ENCODE results near the gene NGEF.

NGEF gene

DNA sequence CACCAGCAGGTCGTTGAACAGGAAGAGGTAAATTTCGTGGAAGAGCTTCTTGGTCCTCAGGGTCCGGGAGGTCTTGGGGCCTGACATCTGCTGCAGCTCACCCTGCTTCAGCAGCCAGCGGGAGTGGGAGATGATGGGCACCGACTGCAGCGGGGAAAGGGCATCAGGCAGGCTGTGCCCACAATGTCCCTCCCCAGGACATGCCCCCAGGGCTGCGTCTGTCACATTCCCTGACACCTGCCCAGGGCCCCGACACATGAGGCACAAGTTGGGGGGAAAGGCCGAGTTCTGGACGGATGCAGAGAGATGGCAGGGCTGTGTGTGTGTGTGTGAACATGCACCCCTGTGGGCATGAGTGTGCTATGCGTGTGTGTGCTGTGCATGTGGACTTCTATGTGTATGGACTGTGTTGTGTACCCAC is 129.0 kb downstream of the NGEF start:
- DNase-seq (ENCODE audit: low read depth), result no peak

DNA sequence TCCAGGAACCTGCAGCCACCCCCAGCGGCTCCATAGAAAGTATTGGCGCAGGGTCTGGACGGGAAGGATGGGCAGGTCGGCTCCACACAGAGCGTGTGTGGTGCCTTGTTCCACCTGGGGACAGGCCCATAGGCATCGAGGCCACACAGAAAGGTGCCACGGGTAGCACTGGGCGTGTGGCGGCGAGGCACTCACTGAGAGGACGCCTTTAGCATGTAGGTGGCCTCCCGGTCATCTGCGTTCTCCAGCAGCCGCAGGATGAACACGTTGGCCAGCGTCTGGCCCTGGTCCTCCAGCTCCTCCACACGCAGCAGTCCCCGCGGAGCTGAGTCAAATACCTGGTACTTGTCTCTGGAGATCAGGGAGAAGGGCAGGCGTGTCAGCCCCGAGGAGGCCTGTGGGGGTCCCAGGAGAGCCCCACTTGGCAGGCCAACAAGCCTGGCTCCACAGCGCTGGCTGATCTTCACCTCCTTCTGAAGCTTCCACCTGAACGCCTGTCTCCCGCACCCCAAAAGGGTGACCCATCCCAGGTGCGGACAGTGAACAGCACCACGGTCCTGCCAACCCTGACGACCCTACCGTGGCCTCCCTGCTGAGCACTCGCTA is 129.8 kb downstream of the NGEF start:
- DNase-seq (ENCODE audit: low read depth), result no peak

DNA sequence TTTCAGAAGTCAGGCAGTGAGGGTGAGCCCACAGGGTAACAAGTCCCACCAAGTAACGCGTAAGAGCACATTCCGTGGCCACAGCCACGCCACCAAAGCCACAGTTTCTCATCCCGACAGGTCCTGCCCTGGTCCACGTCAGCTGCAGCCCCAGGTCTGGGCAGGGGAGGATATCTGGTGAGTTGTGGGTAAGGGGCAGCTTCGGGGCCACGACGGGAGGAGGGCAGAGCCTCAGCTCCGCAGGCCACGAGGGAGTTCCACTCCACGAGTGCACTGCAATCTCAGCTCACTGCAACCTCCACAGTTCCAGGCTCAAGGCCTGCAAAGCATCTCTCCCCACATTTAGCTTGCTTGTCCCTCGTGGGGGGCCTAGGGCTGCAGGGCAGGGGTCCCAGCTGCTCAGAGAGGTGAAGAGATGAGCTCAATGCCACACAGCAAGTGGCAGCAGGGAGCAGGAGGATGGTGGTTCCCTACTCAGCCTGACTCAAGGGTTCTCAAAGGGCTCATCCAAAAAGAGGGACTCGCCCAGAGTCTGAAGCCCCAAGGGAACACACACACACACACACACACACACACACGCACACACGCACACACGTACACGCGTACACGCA is 130.4 kb downstream of the NGEF start:
- no peak for DNase-seq (ENCODE audit: low read depth)

DNA sequence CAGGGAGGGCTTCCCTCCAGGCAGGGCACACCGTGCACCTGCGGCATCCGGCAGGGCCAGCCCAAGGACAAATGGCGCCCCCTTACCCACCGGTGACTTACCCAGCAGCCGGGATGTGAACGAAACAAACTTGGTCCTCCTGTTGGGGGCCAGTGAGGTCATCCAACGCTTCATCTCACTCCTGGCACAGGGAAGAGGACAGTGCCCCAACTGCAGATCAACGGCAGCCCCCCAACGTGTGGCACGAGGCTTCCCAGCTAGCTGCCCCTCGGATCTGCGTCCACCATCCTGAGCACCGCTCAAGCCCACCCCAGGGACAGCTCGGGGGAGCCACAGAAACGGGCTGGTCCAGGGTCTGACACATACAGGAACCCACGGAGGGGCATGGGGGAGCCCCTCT is 131.0 kb downstream of the NGEF start:
- no peak for DNase-seq (ENCODE audit: low read depth)

DNA sequence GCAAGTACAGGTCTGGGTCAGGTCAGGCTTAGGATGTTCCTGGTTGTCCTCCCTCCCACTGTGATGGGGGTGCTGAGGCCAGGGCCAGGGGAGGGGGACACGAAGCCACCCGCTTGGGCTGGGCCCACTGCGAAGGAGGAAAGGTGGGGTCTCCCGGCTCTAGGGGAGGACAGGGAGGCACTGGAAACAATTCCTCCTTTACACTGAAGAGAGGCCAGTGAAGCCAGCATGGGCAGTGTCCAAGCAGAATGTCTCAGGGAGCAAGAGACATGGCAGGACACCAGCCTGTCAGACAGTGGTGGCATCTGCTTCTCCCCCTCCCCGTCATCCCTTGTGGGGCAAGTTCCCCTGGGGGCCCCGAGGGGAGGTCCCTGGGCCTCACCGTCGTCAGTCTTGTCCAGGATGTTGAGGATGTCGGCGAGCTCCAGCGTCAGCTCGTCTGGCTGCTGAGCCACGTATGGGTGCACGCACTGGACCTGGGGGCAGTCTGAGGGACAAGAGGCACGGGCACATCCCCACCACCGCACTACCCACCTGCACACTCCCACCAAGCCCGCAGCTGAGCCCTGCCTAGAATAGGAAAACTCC is 132.2 kb downstream of the NGEF start:
- no peak for DNase-seq (ENCODE audit: low read depth)

DNA sequence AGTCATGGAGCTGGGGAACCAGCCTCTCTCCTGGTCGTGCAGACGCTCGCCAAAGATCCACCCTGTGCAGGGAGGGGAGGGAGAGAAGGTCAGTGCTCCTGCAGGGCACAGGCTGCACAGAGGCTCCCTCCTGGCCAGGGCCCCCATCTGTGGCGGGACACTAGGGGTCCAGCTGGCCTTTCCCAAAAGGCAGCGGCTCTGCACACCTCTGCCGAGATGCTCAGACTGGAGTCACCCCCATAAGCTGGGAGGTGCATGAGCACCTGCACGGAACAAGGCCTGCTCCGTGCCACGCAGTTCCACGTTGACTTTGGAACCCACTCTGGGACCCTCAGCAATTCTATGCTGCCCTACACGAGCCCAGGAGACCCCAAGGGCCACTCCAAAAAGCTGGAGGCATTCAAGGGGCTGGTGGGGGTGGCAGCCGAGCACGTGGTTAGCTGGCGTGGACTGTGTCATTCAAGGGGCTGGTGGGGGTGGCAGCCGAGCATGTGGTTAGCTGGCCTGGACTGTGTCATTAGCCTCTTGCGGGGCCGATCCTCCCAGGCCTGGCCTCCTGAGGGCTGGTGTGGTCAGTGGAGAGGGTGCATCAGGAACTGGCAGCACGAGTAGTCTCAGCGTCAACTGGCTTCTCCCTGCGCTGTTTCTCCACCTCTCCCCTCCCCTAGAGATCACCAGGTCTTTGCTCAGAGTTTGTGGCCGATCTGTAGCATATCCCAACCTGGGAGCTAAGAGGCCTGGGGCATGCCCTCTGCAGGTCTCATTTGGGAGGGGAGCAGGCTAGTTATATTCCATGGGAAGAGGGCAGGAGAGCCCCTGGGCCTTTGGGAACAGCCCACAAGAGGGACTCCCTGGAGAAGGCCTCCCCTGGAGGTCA is 133.2 kb downstream of the NGEF start:
- no peak for DNase-seq (ENCODE audit: low read depth)

DNA sequence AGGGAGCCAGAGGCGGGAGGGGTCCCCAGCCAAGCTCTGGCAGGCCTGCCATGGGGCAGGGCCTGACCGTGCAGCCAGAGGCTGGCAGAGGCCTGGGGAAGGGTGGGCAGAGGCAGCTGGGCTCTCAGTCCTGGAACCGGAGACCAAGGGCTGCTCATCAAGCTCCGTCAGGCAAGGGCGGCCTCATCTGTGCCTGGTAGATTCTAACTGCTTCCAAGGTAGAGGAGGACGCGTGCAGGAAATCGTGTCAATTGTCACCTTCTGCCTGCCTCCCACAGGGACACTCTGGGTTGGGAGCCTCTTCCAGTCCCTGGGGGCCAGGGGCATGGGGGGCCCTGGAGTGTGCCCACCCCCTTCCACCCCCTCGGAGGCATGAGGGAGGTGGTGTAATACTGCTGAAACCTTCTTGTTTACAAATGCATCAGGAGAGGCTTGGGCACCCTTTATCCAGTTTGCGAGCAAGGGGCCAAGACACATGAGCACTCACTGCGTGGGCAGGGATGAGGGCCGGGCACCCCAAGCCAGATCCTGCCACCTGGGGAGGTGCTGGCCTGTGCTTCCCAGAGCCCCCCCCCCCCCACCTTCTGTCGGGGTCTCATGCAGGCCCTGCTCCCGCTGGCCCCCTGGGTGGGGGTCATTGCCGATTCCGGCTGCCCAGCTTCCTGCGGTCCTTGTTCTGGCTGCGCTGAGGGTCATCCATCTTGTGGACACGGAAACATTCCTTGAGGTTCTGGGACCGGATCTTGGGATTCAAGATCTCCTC is 134.0 kb downstream of the NGEF start:
- DNase-seq (ENCODE audit: low read depth), result no peak

DNA sequence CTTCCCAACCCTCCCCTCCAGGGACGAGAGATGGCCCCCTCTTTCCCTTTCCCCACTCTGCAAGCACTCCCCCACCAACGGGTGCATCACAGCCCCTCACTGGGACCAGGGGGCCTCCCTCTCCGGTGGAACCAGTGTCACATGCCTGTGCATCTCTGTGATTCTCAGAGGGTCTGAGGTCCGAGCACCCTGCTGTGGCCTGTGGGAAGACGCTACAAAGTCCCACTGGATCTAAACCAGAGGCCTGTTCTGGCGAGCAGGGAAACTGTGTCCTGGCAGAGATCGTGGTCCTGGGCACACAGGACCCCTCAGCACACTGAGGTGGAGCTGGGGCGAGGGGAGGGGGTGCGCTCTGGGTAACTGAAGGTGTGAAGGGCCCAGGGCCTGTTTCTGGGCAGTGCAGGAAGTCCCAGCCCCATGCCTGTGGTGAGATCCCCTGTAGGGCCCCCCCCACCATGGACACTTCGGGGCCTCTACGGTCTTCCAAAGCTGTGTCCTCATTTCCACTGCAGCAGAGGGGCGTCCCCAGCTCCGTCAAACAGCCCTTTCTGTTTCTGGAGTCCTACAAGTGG is 135.0 kb downstream of the NGEF start:
- no peak for DNase-seq (ENCODE audit: low read depth)

DNA sequence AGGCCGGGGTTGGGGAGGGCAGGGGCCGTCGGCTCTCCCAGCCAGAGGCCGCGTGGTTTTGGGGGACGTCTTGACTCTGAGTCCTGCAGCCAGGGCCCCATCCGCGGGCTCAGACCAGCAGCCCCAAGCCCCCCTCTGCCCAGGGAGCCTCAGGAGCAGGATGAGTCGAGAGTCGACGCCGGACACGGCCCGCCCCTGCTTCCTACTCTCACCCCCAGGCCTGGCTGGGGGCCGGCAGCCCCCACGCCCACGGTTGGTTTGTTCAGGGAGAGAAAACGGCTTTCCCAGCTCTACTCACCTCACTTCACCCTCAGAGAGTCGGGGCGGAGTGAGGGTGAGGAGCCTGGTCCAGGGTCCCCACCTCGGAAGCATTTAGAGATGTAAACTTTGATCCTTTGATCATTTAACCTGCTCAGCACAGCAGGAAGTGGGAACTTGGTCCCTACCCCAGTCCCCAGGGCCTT is 136.0 kb downstream of the NGEF start:
- DNase-seq (ENCODE audit: low read depth), result no peak

DNA sequence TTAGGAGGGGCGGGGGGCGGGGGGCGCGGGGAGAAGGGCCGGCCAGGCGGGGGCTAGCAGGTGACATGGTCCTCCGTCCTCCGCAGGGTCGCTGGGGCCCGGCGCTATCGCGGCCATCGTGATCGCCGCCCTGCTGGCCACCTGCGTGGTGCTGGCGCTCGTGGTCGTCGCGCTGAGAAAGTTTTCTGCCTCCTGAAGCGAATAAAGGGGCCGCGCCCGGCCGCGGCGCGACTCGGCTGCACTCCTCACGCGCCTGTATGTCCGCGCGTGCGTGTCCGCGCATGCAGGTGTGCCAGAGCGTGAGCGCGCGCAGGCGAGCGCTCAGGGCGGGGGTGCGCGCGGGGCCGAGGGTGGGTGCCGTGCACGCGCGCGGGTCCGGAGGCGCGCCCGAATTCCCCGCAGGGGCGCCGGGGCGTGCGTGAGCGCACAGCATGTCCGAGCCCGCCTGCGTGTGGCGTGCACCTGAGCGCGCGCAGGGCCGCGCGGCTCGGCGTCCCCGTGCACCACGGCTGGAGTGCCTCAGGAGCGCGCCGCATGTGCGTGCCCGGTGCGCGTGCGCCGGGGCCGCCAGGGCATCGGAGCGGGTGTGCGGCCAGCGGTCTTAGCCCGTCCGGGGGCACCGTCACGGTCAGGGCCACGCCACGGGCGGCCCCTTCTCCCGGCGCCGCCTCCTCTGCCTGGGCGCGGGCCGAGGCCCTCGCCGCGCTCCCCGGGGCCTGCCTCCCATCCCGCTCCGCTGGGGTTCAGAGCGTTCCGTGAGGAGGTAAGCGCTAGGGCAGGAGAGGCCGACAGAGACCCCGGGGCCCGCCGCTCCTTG is 136.7 kb downstream of the NGEF start:
- no peak for DNase-seq (ENCODE audit: low read depth)

DNA sequence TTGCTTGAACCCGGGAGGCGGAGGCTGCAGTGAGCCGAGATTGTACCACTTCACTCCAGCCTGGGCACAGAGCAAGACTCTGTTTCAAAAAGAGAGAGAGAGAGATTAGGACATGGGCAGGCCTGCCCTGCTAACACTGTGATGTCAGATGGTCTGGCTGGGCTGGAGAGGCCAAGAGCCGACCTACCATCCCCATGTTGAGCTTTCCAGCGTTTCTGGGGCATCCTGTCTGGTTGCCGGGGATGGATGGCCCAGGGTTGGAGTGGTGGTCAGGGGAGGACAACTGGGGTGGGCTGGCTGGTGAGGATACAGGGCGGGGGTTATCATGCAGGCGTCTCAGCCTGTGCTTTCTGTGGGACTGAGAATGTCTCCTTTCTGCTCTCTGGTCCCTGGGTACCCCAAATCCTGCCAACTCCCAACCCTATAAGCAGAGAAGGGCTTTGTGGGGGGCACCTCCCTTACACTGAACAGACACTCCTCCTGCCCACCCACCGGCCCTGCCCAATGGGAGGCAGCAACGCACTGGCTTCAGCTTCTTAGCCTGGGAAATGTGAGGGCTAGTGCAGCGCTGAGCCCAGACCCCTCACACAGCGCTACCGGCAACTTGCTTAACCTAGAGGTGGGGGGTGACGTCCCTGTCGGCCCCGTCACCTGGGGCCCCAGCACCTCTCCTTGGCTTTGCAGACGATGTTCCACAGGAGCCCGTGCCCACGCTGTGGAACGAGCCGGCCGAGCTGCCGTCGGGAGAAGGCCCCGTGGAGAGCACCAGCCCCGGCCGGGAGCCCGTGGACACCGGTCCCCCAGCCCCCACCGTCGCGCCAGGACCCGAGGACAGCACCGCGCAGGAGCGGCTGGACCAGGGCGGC is 137.6 kb downstream of the NGEF start:
- DNase-seq (ENCODE audit: low read depth), result no peak

DNA sequence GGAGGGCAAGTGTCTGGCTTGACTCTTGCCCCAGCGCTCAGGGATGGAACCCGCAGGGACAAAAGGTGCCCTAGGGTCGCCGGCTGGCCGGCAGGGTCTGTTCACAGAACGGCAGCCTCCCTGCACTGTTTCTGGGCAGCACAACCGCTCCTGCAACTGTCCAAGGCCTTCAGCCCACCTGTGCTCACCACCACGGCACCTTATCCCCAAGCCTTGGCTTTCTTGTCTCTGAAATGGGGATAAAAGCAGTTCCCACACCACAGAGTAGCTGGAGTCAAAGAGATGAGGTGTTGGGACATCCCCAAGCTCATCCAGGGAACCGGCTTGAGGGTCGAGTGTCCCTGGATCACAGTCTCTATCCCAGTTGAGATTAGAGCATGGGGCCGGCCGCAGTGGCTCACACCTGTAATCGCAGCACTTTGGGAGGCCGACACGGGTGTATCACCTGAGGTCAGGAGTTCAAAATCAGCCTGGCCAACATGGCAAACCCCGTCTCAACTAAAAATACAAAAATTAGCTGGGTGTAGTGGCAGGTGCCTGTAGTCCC is 138.3 kb downstream of the NGEF start:
- DNase-seq (ENCODE audit: low read depth), result no peak

DNA sequence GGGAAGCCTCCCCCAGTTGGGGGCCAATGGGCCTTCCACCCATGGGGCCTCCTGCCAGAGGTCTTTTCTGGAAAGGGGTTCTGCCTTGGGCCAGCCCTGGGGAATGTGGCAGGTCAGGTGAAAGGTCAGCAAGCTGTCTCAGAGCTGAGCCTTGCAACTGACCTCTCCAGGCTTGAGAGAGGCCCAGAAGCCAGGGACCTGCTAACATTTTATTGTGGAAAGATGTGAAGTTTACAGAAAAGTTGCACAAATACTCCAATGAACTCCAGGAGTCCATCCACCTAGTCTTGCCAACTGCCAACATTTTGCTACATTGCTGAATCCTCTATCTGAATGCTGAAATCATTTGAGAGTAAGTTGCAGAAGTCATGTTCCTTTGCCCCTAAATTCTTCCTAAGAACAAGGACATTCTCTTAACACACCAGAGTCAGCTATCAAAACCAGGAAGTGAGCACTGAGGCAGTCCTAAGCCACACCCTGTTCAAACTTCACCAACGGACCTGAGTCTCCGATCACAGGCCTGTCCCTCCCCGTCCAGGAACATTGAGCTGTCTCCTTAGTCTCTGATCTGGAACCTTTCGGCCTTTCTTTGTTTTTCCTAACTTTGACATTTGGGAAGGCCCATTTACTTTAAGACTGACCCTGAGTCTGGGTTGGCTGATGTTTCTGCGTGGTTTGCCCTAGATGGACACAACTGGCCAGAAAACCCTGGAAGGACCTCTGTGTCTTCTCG is 139.0 kb downstream of the NGEF start:
- DNase-seq (ENCODE audit: low read depth), result no peak

DNA sequence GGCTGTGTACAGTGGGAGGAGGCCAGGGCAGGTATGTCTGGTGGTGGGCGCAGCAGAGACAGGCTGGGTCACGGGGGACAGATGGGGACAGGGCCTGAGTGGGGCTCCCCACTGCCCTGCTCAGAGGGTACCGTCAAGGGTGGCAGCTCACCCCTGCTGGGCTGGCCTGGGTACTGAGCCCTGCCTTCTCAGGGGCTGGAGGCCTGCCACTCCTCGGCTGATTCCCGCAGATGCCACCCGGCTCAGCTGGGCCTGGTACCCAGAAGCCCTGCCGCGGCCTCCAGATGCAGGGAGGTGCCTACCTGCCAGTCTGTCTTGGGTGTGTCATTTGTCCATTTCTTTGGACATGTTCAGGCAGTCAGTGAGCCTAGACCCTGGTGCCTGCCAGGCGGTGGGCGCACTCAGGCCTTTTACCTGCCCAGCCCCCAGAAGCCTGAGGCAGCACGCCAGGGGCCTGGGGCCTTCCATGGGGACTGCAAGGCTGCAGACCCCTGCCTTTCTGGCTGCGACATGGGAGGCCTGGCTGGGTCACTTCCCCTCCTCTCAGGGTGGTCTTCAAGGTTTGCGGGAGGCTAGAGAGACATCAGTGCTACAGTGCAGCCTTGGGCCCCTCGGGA is 139.7 kb downstream of the NGEF start:
- DNase-seq (ENCODE audit: low read depth), result no peak

DNA sequence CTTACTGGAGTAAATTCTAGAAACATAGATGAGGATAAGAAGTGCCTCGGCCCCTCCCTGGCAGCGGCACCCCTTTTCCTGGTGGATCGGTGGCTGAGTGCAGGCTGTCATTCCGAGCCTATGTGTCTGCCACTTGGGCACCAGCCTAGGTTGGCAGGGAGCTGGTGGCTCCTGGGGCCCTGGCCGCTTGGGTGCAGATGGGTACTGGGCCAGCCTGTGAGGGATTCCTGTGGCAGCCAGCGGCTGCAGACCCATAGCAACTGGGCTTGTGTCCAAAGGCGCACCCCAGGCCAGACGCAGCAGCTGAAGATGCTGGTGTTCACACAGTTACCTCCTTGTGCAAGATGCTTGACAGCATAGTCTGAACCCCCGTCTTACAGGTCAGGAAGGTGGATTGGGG is 140.2 kb downstream of the NGEF start:
- DNase-seq (ENCODE audit: low read depth), result no peak

DNA sequence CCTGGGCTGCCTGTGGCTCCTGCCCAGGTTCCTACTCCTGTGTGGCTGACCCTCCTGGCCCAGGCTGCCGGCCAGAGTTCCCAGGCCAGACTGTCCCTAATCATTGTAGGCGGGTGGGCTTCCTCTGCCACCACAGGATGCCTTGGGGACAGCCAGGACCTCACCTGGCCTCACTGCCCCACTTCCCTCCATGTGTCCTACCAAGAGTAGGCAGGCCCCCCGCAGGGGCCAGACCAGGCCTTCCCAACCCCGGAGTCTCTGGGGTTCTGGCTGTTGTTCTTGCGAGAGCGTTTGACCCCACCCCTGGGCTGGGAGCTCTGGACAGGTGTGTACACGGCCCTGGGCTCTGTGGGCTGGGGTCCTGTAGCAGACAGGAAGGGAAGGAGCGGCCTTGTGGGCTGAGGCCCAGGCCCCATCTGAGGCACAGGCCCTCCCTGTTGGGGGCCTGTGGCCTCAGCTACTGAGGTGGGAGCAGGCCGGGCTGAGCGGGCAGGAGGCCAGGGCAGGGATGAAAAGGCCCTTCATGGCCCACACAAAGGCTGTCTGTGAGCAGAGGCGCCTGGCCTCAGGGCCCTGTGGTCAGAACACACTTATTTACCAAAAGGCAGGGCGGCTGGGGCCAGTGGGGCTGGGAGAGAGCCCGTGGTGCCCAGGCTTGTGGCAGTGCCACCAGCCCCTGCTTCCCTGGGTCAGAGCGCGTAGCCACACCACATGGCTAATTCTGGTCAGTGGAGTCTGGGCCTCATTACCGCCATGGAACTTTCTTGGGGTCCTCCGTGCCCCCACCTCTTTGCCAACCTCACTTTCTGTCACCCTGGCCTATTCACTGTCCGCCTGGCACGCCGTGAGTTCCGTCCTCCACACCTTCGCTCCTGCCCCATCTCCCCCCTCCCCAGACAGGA is 141.0 kb downstream of the NGEF start:
- no peak for DNase-seq (ENCODE audit: low read depth)

DNA sequence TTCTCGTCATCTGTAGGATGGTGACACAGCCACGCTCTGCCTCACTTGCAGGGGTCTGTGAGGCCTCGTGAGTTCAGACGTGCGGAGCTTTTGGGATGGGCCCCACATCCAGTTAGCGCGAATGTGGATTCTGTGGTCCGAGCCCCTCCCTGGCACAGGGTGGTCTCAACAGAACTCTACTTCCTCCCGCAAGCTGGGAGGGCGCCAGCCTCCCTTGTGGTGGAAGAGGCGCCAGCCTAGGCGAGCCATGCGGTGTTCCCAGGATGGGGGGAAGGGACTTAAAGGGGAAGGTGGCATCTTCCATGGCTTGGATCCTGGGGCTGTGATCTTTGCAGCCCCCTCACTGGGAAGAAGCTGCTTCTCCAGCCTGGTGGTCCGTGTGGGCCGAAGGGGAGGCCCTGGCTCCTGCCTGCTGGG is 141.6 kb downstream of the NGEF start:
- no peak for DNase-seq (ENCODE audit: low read depth)
